Measurements from ENCODE around the gene SPRY4.
A peak's percentile ranks its signal among the peaks of the same experiment; 100 is the strongest.

DNA sequence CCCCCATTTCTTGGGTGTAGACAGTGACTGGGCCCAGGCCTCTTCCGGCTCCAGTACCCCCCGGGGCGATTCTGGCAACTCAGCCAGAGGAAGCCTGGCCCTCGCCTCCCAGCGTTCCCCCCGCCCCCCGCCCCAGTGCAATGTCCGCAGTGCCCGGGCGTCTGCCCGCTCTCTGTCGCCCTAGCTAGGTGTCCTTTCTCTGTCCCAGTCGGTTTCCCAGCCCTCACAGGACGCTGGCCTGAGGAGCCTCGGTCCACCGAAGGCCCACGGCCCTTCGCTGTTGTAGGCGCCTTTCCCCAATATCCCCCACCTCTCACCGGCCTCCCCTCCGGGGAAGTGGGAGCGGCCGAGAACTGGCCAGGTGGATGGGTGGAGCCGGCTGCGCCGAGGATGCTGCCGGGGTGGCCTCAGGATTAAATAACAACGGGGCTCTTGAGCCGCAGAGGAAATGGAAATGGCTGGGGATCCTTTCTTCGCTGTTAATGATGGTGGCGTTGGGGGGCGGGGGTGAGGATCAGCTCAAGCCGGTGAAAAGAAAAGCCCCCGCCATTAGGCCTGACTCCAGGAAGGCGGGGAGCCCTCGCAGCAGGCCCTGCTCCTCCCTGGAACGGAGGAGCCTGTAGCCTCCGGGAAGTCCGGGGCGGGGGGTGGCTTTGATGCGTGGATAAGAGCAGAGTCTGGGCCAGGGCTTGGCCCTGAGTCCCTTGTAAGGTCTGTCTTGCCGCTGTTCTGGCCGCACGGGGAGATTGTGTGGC is 1.1 kb upstream of the SPRY4 start:
- TF ChIP-seq, protein P1, sequence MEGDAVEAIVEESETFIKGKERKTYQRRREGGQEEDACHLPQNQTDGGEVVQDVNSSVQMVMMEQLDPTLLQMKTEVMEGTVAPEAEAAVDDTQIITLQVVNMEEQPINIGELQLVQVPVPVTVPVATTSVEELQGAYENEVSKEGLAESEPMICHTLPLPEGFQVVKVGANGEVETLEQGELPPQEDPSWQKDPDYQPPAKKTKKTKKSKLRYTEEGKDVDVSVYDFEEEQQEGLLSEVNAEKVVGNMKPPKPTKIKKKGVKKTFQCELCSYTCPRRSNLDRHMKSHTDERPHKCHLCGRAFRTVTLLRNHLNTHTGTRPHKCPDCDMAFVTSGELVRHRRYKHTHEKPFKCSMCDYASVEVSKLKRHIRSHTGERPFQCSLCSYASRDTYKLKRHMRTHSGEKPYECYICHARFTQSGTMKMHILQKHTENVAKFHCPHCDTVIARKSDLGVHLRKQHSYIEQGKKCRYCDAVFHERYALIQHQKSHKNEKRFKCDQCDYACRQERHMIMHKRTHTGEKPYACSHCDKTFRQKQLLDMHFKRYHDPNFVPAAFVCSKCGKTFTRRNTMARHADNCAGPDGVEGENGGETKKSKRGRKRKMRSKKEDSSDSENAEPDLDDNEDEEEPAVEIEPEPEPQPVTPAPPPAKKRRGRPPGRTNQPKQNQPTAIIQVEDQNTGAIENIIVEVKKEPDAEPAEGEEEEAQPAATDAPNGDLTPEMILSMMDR (IDR thresholded peaks at IDR 0.05 in 8 of 11, conservative IDR thresholded peaks at IDR 0.05 in 3 of 11), result no peak
- TF ChIP-seq POLR2A (IDR thresholded peaks at IDR 0.05) (no peak), POLR2AphosphoS5 (IDR thresholded peaks at IDR 0.05) (peak in 1 of 3 donors; percentile 10)
